ENCODE data around the gene CCND2. TPM values are rescaled to one million over a fixed set of nuclear protein-coding genes. Genes with fewer than 3 reads are reported as not detected.

CCND2 gene
- polyA plus RNA-seq, 6 donors from 2014 or later, result 5.6 to 16.7 (median 8.3) TPM

DNA sequence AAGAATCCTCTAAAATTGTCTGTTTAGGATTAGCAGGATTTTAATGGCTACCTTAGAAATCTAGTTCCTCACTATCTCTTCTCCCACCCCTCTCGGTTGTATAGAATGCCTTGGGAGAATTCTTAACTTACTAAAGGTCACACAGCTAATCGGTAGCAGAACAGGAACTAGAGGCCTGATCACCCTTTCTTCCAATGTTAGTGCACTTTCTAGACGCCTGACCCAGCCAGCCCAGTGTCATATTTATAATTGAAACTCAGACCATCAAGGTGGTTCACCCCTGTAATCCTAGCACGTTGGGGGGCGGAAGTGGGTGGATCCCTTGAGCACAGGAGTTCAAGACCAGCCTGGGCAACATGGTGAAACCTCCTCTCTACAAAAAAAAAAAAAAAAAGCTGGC is 49.2 kb downstream of the CCND2 start:
- peak overlapping the region in 3 of 6 donors; percentile 15 to 79 (median 76) for H3K27ac Mint-ChIP-seq

More for the DNA sequence above, 49.2 kb downstream of the CCND2 start:
- ATAC-seq (ENCODE audit: low read depth in 2 of 2), result no peak
- no peaks in the 10 kb centered on the region for H3K36me3 Mint-ChIP-seq
- no peaks in the 10 kb centered on the region for H3K27me3 Mint-ChIP-seq
- H3K4me1 Mint-ChIP-seq, result peaks cover 18 to 37% (median 36%) of the 10 kb centered on the region in 3 donors
- peak overlapping the region in 7 of 8 donors; percentile 9 to 95 (median 63) for H3K4me3 Mint-ChIP-seq
- no peaks in the 10 kb centered on the region for H3K9me3 Mint-ChIP-seq
- DNase-seq, result no peak

Other genes with a start within 250 kb of the CCND2 start
- gene TIGAR, start 47.5 kb downstream of the CCND2 start, polyA plus RNA-seq (ENCODE audit: low read depth in 6 of 6), result 1 to 10 TPM; 3.3 to 9.4 (median 5.6) TPM
- gene FGF23, start 106.0 kb downstream of the CCND2 start, polyA plus RNA-seq (ENCODE audit: low read depth in 6 of 6), result not detected
- not detected for gene FGF6, start 172.1 kb downstream of the CCND2 start, polyA plus RNA-seq (ENCODE audit: low read depth in 6 of 6)

Measured in naive B cell (primary cell).